Kidney (tissue), 14 donors: ENCODE data around the gene SEMA4A. TPM values are rescaled to one million over a fixed set of nuclear protein-coding genes. Genes with fewer than 3 reads are reported as not detected.

Experiments
- DNase-seq, 5 donors: peaks; one replicate each; pipeline ENCODE4 v3.0.0-alpha.2; 2013 to 2020
- FAIRE-seq: peaks from 2 replicates; lab custom pipeline; 2012; peaks lifted over from hg19 to GRCh38; lab: Jason Lieb, UNC
- H3K27ac ChIP-seq, 2 donors: one replicate each; pipeline ENCODE4 v1.7.0; 2013; ENCODE audit warnings: low read depth in 2 of 2, low read length in 2 of 2, inconsistent platforms in 1 of 2
- H3K27me3 ChIP-seq: one replicate; pipeline ENCODE4 v1.7.1; 2013; ENCODE audit warnings: low read length, inconsistent platforms; ENCODE audit not compliant: control insufficient read depth, insufficient read depth
- H3K36me3 ChIP-seq, 3 donors: one replicate each; pipeline versions ENCODE4 v1.7.0 to v1.7.1; 2013; ENCODE audit warnings: low read length in 3 of 3, control low read depth in 1 of 3, inconsistent platforms in 1 of 3; ENCODE audit not compliant: insufficient read depth in 3 of 3, control insufficient read depth in 2 of 3
- H3K4me1 ChIP-seq, 3 donors: one replicate each; pipeline versions ENCODE4 v1.7.0 to v1.7.1; 2013; ENCODE audit warnings: low read length in 3 of 3, inconsistent platforms in 1 of 3, low read depth in 1 of 3; ENCODE audit not compliant: control insufficient read depth in 2 of 3, insufficient read depth in 2 of 3
- H3K4me3 ChIP-seq, 3 donors: one replicate each; pipeline versions ENCODE4 v1.7.0 to v1.8.1; 2013; ENCODE audit warnings: low read length in 3 of 3, control low read depth in 1 of 3, inconsistent platforms in 1 of 3
- H3K9ac ChIP-seq, 3 donors: one replicate each; pipeline versions ENCODE4 v1.7.0 to v1.7.1; 2013; ENCODE audit warnings: low read length in 3 of 3, control low read depth in 1 of 3, inconsistent platforms in 1 of 3
- H3K9me3 ChIP-seq, 3 donors: one replicate each; pipeline versions ENCODE4 v1.7.0 to v1.7.1; 2013; ENCODE audit warnings: low read length in 3 of 3, control low read depth in 1 of 3, inconsistent platforms in 1 of 3; ENCODE audit not compliant: control insufficient read depth in 2 of 3, insufficient read depth in 1 of 3
- CTCF ChIP-seq: IDR thresholded peaks from 3 replicates; pipeline ENCODE4 v1.5.1; 2012; ENCODE audit warnings: mild to moderate bottlenecking, moderate library complexity, borderline replicate concordance; ENCODE audit not compliant: insufficient read depth; ENCODE audit errors: extremely low read depth
- intact Hi-C: fragments of 100-400 bp; cut with DNase I; formaldehyde crosslinking; loops from one replicate; pipeline ENCODE4 v1.11.1; 2022
- polyA plus RNA-seq: library from polyadenylated mRNA; stranded (reverse); fragments of 350-450 nt; fragmentation: Illumina TruSeq; extraction: RNeasy Lipid Tissue Mini Kit (QIAGEN cat#74804); gene quantifications from one replicate; pipeline ENCODE4 v1.2.3, GENCODE V29; 2014; ENCODE audit warnings: low read depth, low replicate concordance; ENCODE audit not compliant: insufficient read depth
- total RNA-seq: library from RNA; stranded (reverse); fragmentation: NEBNext Ultra II Directional; extraction: Animal tissue kit (Norgen Biotek cat#: 25700); gene quantifications from one replicate; pipeline ENCODE4 v1.2.1, GENCODE V29; 2021
- donor health status: control.
- donor health status: control.
- donor health status: control.
- donor health status: control.
- donor health status: control.
- donor health status: DM: yes; HTN: yes; CAD: no.
- donor health status: Normal renal cell carcinoma (clear cell type).

Gene SEMA4A
- total and polyA plus RNA-seq, 2 donors from 2014 or later, result 16.4 to 45.9 TPM

- Histone ChIP-seq H3K27me3 (no peaks in the 10 kb centered on the region), H3K27ac (no peak overlapping the region), H3K9ac (no peak overlapping the region), H3K4me1 (peaks cover 0 to 11% (median 9%) of the 10 kb centered on the region in 3 donors), H3K9me3 (no peaks in the 10 kb centered on the region), H3K4me3 (no peak overlapping the region), H3K36me3 (peaks cover 9 to 66% (median 45%) of the 10 kb centered on the region in 3 donors)
- intact Hi-C loops, result loop anchor here (5.0 kb wide), 1 partner anchor 46 kb away; no protein-coding TSS in a partner anchor
- no peak for FAIRE-seq
- TF ChIP-seq CTCF, result no peak
- peak in 1 of 5 donors; percentile 77 for DNase-seq
Observed at GRCh38 chr1:156138458-156138867, 14.9 kb upstream of the SEMA4A start.

DNA sequence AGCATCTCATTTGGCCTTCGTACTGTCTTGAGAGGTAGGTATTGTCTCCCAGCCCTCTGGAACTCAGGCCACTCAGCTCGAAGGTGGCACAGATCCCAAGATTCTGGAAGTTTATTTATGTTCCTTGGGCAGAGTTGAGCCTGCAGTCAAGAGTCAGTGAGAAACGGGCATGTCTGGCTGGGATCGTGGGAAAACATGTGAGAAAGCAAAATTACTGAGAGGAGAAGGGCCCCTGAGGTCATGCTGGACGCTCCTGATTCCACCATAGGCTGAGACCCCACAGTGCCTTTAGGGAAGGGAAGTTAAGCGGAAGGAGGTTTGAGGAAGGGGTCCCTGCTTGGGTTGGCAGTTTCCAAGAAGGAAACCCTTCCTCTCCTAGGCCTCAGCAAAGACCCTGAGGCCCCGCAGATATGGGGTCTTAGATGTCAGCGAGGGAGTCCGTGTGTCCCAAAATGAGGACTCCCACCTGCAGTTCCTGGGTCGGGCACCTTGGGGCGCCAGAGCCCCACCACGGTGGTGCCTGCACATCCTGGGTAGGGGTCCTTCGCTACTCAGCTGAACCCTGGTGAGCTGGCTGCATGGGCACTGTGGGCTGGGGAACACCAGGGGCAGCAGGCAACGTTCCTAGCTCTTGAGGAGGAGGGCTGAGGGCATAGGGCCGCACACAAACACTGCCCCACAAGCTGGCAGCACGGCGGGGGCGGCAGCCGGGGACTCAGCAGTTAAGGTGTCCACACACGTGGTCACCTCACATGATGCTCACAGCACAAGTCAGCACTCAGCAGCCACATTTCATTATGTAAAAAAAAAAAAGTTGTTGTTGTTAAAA, 12.3 kb upstream of the SEMA4A start:
- FAIRE-seq, result no peak
- intact Hi-C loops, result no loop called here
- Histone ChIP-seq H3K4me1 (peaks cover under 1 to 12% (median 10%) of the 10 kb centered on the region in 3 donors), H3K9me3 (no peaks in the 10 kb centered on the region), H3K4me3 (no peak overlapping the region), H3K36me3 (peaks cover 7 to 40% (median 21%) of the 10 kb centered on the region in 3 donors), H3K9ac (peak overlapping the region in 1 of 3 donors; percentile 60), H3K27ac (peak overlapping the region; percentile 83 to 90), H3K27me3 (no peaks in the 10 kb centered on the region)
- DNase-seq, result peak; percentile 70 to 85 (median 81)
- TF ChIP-seq CTCF, result peak; percentile 47

- DNase-seq, result no peak
- no peak overlapping the region for H3K9ac ChIP-seq
- TF ChIP-seq CTCF, result no peak
- no peak overlapping the region for H3K4me3 ChIP-seq
- no peaks in the 10 kb centered on the region for H3K27me3 ChIP-seq
- FAIRE-seq, result no peak
- intact Hi-C loops, result no loop called here
- peaks cover 3 to 22% (median 21%) of the 10 kb centered on the region in 3 donors for H3K4me1 ChIP-seq
- peaks cover 0 to 12% (median 0%) of the 10 kb centered on the region in 3 donors for H3K36me3 ChIP-seq
- no peak overlapping the region for H3K27ac ChIP-seq
- H3K9me3 ChIP-seq, result no peaks in the 10 kb centered on the region
Observed at GRCh38 chr1:156143765-156144489, 9.5 kb upstream of the SEMA4A start.
